ENCODE results near the gene TMUB2. TPM values are rescaled to one million over a fixed set of nuclear protein-coding genes. Genes with fewer than 3 reads are reported as not detected.

Gene TMUB2
- polyA plus RNA-seq, 1 of the 3 experiments (the other 2 are of a cell fraction), result 49.5 TPM

DNA sequence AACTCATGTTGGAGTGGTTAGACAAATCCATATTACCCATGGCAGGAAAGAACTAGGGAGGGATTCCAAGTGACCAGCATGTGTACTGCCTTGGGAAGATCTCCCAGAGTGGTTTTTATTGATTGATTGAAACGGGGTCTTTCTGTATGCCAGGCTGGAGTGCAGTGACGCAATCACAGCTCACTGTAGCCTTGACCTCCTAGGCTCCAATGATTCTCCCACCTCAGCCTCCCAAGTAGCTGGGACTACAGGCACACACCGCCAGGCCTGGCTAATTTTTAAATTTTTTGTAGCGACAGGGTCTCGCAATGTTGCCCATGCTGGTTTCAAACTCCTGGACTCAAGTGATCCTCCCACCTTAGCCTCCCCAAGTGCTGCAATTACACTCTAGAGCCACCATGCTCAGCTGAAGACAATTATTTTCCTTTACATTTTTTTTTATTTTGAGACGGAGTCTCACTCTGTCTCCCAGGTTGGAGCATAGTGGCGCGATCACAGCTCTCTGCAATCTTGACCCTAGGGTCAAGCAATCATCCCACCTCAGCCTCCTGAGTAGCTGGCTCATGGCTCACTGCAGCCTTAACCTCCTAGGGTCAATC lies 2.5 kb upstream of the TMUB2 start (continued):
- TF ChIP-seq, protein P1, sequence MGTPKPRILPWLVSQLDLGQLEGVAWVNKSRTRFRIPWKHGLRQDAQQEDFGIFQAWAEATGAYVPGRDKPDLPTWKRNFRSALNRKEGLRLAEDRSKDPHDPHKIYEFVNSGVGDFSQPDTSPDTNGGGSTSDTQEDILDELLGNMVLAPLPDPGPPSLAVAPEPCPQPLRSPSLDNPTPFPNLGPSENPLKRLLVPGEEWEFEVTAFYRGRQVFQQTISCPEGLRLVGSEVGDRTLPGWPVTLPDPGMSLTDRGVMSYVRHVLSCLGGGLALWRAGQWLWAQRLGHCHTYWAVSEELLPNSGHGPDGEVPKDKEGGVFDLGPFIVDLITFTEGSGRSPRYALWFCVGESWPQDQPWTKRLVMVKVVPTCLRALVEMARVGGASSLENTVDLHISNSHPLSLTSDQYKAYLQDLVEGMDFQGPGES (IDR thresholded peaks at IDR 0.05; ENCODE audit: low read depth, low read length), result no peak
- TF ChIP-seq POLR2AphosphoS5 (IDR thresholded peaks at IDR 0.05; ENCODE audit: low read depth, low read length) (no peak), NFIC (IDR thresholded peaks at IDR 0.05; ENCODE audit: borderline replicate concordance) (no peak), SIN3A (IDR thresholded peaks at IDR 0.05; ENCODE audit: borderline replicate concordance, low read depth, low read length) (no peak), EZH2phosphoT487 (IDR thresholded peaks at IDR 0.05; ENCODE audit: borderline replicate concordance, low read depth) (no peak)
- TF ChIP-seq, protein P2, sequence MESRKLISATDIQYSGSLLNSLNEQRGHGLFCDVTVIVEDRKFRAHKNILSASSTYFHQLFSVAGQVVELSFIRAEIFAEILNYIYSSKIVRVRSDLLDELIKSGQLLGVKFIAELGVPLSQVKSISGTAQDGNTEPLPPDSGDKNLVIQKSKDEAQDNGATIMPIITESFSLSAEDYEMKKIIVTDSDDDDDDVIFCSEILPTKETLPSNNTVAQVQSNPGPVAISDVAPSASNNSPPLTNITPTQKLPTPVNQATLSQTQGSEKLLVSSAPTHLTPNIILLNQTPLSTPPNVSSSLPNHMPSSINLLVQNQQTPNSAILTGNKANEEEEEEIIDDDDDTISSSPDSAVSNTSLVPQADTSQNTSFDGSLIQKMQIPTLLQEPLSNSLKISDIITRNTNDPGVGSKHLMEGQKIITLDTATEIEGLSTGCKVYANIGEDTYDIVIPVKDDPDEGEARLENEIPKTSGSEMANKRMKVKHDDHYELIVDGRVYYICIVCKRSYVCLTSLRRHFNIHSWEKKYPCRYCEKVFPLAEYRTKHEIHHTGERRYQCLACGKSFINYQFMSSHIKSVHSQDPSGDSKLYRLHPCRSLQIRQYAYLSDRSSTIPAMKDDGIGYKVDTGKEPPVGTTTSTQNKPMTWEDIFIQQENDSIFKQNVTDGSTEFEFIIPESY (IDR thresholded peaks at IDR 0.05; ENCODE audit: borderline replicate concordance, low read depth), result no peak

DNA sequence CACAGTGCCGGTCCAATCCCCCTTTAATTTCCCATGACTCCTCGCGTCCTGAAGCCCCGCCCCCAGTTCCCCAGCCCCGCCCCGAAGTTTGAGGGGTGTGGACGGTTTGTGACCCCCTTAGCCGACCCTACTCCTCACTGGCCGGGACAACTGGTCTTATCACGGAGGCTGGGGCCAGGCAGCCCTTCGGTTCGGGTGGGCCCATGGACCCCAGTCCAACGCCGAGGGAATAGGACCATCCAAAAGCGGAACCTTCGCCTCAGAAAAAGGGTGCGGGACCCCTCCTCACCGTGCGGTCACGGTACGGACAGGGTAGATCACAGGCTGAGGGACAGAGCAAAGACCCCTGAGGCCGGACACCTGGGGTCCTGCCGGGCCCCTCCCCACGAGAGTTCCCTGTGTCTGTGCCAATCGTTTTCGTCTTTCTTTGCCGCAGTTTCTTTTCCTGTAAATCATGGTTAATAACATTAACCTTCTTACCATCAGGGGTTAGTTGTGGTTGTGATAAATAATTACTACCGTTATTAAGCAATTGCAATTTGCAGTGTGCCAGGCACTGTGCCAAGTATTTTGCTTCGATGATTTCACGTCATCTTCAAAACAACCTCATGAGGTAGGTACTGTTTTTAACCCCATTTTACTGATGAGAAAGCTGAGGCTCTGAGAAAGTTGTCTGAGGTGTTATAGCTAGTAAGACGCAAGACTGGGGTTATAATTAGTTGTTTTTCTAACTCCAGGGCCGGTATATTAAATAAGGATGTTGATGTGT lies 543 bp downstream of the TMUB2 start:
- peak overlapping the region; percentile 80 to 88 for H3K4me3 ChIP-seq (ENCODE audit: low read depth in 2 of 2, low read length in 1 of 2)
- peak; percentile 88 for DNase-seq
- H3K4me2 ChIP-seq, result peak overlapping the region; percentile 83
- H3K9me2 ChIP-seq, result no peaks in the 10 kb centered on the region
- H3F3A ChIP-seq (replicated peaks; ENCODE audit: insufficient read depth), result peaks cover 26% of the 10 kb centered on the region
- ChIA-PET POLR2A (interaction anchor here (0.5 to 1.3 kb wide), 9 partner anchors 12 to 502 kb away, joined by 3 to 7 read pairs (median 3); partner anchors contain the start of genes ASB16, CCDC43, HDAC5 and LSM12), CTCF (interaction anchor here (0.7 to 4.1 kb wide), 11 partner anchors 8 to 213 kb away, joined by 3 to 31 read pairs (median 4); partner anchors contain the start of genes ASB16 and GRN)
- H3K9me3 ChIP-seq, result no peaks in the 10 kb centered on the region
- peaks cover 5% of the 10 kb centered on the region; the same call in 1 of the 2 replicates for H4K20me1 ChIP-seq (ENCODE audit: insufficient read depth)
- peaks cover 66% of the 10 kb centered on the region for H3K79me2 ChIP-seq (ENCODE audit: insufficient read depth)
- peaks cover 11 to 19% of the 10 kb centered on the region in 2 experiments for H3K36me3 ChIP-seq (replicated peaks in 1 of 2; ENCODE audit: control insufficient read depth in 1 of 2, insufficient read depth in 2 of 2, low read length in 1 of 2)
- TF ChIP-seq POLR2AphosphoS5 (IDR thresholded peaks at IDR 0.05; ENCODE audit: low read depth, low read length) (peak; percentile 39; the same call in 1 of the 2 replicates), NRF1 (IDR thresholded peaks at IDR 0.05; ENCODE audit: low read depth, low read length) (no peak), CHD2 (IDR thresholded peaks at IDR 0.05; ENCODE audit: low read length, partially characterized antibody) (no peak)
- H3K4me1 ChIP-seq (ENCODE audit: control insufficient read depth in 1 of 2, insufficient read depth in 2 of 2, low read depth in 1 of 2, low read length in 1 of 2), result peaks cover 8 to 16% of the 10 kb centered on the region in 2 experiments; a peak in 2 of 4 replicates
- no peaks in the 10 kb centered on the region for H3K27me3 ChIP-seq (ENCODE audit: insufficient read depth)
- peak overlapping the region; percentile 86 to 96 for H3K27ac ChIP-seq (ENCODE audit: low read depth in 2 of 2, low read length in 1 of 2)
- 1% methylated on average over 30 of the region's 32 CpGs for WGBS (ENCODE audit: low lambda C conversion rate)
- peak overlapping the region; percentile 93 for H3K9ac ChIP-seq
- peak overlapping the region; percentile 79 for H2AFZ ChIP-seq (ENCODE audit: low read depth)
